Jurkat, Clone E6-1 (cell line): ENCODE data around the gene ZNF212. TPM values are rescaled to one million over a fixed set of nuclear protein-coding genes. Genes with fewer than 3 reads are reported as not detected.
A peak's percentile ranks its signal among the peaks of the same experiment; 100 is the strongest.

Experiments used
- DNase-seq: peaks from one replicate; pipeline ENCODE4 v3.0.0-alpha.2; 2011; ENCODE audit warnings: low read depth, low spot score
- H3K4me3 ChIP-seq: 2 replicates; pipeline ENCODE4 v1.5.1; 2011; ENCODE audit warnings: mild to moderate bottlenecking, low read length, control low read depth, moderate library complexity
- polyA plus RNA-seq: library from polyadenylated mRNA; unstranded; fragments of >200 nt; gene quantifications from one replicate; pipeline ENCODE4 v1.2.1, GENCODE V29; 2012; ENCODE audit warnings: missing spikeins; ENCODE audit not compliant: insufficient read length, insufficient read depth

ZNF212 gene
- polyA plus RNA-seq: 12.8 TPM

DNA sequence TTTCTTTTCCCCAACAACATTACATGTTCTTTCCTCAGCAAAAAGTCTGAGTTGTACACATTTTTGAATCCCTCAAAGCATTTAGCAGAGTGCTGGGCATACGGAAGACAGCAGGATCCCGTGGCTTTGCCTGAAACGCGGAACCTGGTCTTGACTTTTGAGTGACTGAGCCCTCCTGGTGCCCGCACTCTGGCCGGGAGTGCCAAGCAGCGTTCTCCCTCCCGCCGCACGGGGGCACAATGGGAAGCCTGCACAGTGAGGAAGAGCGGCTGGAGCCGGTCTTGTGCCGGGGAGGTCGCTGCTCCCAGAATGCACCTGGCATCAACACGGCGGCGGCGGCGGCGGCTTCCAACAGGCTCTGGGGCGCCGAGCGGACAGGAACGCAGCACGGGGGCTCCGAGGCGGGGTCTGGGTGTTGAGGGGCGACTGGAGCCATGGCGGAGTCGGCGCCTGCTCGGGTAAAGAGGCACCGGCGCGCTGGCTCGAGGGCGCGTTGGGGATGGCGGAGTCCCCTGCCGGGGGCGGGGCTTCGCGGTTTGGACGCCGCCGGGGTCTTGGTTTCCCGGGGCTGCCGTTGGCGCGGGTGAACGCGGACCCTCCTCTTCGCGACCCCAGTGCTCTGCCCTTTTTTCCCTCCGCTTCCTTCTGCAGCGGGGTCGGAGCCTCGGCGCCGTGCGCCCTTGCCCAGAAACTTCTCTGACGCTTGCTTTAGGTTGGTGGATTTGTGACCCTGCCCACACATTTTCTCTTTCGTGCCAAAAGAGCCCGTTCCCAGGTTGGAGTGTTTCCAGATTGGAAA lies at the start of gene ZNF212:
Gene ZNF212 (plus strand): TSS at position 307 of the 799 bp plus-strand sequence. CDS start 128 bp downstream, at position 435.
- DNase-seq: peak; percentile 81

GRCh38 chr7:149191851-149192250 lies 47.6 kb upstream of the ZNF212 start:
- DNase-seq: no peak
- H3K4me3 ChIP-seq: no peak overlapping the region

More for the DNA sequence above, at the start of gene ZNF212:
- peak within 1 kb of the TSS; percentile 95 for H3K4me3 ChIP-seq

- no peak for DNase-seq
Measured at GRCh38 chr7:149194799-149195179, 44.7 kb upstream of the ZNF212 start.

DNA sequence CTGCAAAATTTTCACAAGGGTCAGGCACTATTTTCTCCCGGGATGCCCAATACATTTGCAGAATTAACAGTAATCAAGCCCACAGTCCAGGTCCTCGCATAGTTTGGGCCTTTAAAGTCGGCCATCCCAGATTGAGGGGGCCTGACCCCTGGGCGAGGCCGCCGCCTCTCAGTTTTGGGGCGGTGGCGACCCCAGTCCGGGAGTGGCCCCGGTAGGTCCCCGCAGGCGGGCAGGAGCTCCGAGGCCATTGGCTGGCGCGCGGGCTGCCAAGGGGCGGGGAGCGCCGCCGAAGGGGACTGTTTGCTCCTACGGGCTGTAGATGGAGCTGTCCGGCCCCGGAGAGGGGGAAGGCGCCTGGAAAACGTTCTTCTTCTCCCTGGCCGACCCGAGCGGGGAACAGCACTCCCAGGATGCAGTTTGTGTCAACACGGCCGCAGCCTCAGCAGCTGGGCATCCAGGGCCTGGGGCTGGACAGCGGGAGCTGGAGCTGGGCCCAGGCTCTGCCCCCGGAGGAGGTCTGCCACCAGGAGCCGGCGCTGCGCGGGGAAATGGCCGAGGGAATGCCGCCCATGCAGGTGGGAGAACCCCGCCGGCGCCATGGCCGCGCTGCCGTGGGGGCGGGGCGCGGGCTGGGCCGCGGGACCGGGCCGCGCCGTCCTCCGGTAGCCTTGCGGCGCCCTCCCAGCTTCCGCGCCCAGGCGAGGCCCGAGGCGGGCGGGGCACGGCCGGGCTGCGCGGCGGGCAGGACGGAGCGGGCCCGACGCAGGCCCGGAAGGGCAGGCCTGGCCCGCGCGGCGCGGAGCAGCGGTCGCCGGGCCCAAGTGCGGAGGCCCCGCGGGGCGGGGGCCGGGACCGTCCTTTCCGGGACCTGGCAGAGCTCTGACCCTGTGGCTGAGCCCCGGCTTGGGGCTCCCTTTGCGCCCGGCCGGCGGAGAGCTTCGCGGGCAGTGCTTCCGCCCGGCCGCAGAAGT lies 44.0 kb upstream of the ZNF212 start, which contains the start of gene ZNF282:
Gene ZNF282 (plus strand): TSS at position 367 of the 971 bp plus-strand sequence. CDS start 44 bp downstream, at position 411.
- DNase-seq: peak; percentile 59

More at GRCh38 chr7:149194799-149195179, 44.7 kb upstream of the ZNF212 start:
- peak overlapping the region; percentile 86 for H3K4me3 ChIP-seq

DNA sequence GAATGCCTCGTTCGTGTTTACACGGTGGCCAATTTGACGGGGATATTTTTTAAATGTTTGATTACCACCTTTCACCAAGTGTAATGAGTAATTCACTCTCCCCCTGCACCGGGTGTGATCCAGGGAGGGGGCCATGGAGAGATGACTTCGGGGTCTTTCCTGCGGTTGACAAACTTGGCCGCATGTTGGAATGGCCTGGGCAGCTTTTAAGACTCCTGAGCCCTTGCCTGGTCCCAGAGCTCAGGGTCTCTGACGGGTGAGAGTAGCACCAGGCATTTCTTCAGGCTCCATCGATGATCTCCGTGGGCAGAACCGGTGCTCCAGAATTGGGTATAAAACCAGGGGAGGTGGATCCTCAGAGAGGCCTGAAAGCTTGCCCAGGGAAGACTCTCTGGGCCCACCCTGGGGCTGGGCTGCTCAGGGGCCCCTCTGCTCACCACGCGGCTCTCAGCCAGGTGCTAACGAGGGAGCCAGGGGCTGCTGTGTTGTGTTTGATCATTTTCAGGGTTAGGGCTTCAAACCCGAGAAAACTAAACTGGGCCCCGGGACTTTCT lies 43.2 kb upstream of the ZNF212 start:
- no peak for DNase-seq

More for the DNA sequence above, 44.0 kb upstream of the ZNF212 start, which contains the start of gene ZNF282:
- peak within 1 kb of the TSS; percentile 86 for H3K4me3 ChIP-seq

GRCh38 chr7:149196705-149197171 lies 42.7 kb upstream of the ZNF212 start:
- H3K4me3 ChIP-seq: peak overlapping the region; percentile 86
- no peak for DNase-seq

More for the DNA sequence above, 43.2 kb upstream of the ZNF212 start:
- peak overlapping the region; percentile 86 for H3K4me3 ChIP-seq

GRCh38 chr7:149197675-149198074 lies 41.8 kb upstream of the ZNF212 start:
- H3K4me3 ChIP-seq: no peak overlapping the region
- no peak for DNase-seq

- H3K4me3 ChIP-seq: no peak overlapping the region
- DNase-seq: no peak
Measured at GRCh38 chr7:149198161-149198816, 41.2 kb upstream of the ZNF212 start.

- DNase-seq: no peak
- no peak overlapping the region for H3K4me3 ChIP-seq
Measured at GRCh38 chr7:149199234-149199995, 40.0 kb upstream of the ZNF212 start.

- H3K4me3 ChIP-seq: no peak overlapping the region
- DNase-seq: no peak
Measured at GRCh38 chr7:149202831-149203231, 36.6 kb upstream of the ZNF212 start.

GRCh38 chr7:149205690-149206381 lies 33.6 kb upstream of the ZNF212 start:
- no peak overlapping the region for H3K4me3 ChIP-seq
- no peak for DNase-seq

DNA sequence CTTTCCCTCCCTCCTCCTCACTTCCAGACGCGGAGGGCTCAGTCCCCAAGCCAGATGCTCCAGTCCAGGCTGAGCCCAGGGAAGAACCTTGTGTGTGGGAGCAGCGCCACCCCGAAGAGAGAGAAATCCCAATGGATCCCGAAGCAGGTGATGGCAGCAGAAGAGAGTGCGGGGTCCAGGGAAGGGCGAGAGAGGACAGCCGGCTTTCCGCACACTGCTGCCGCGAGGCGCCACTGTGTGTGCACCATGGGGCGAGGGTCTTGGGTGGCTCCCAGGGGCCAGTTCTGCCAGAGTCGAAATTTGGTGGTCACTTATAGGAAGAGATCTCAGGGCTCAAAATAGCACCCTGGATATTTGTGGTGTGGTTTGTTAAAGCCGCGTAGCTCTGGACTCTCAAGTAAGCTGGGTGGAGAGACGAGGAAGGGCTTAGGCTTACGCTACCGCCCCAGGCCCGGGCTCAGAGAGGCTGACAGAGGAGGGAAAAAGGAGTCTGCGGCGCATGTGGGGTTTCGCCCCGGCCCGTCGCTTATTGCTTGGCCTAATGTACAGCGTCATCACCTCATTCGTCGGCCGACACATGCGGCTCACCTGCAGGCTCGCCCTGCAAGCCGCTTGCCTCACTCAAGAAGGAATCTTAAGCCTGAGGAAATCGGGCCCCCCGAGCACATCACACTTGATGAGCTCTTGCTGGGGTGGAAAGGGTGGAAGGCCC lies 32.0 kb upstream of the ZNF212 start:
- DNase-seq: no peak

DNA sequence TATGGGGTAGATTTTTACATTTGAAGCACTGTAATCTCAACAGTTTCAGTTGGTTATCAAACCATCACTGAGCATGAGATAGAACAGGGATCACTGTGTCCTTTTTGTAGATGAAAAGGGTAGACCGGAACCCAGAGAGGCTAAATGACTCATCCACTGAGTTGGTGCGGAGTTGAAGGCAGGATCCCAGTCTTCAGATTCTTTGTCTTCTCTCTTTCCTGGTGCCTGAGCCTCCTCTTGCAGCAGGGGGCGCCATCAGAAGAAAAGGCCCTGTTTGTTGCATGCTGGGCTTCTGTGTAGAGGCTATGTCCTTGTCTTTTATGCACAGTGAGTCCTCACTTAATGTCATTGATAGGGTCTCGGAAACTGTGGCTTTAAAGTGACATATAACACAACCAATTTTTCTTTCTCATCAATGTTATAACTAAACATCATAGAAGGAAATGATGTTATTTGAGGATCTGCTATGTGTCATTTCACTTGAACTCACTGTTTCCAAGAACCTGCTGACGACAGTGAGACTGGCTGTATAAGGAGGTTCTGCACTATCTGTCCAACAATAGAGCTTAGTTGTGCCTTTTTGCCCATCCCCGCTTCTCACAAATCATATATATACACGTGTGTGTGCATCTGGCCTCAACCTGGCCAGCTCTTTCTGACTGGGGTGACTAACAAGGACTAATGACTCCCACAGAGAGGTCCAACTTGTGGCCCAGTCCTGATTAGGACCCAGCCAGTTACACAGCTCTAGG lies 29.8 kb upstream of the ZNF212 start:
- peak; percentile 31 for DNase-seq
- no peak overlapping the region for H3K4me3 ChIP-seq

More for the DNA sequence above, 32.0 kb upstream of the ZNF212 start:
- no peak overlapping the region for H3K4me3 ChIP-seq

GRCh38 chr7:149210551-149210950 lies 28.9 kb upstream of the ZNF212 start:
- no peak for DNase-seq
- no peak overlapping the region for H3K4me3 ChIP-seq

GRCh38 chr7:149214020-149214720 lies 25.3 kb upstream of the ZNF212 start:
- no peak for DNase-seq
- H3K4me3 ChIP-seq: no peak overlapping the region
